Cardiac muscle cell (in vitro differentiated cells and primary cell): ENCODE data around the gene EVX2. TPM values are rescaled to one million over a fixed set of nuclear protein-coding genes. Genes with fewer than 3 reads are reported as not detected.

Experiments used
- DNase-seq, 2 donors: peaks; one replicate each; pipeline versions ENCODE4 v3.0.0 to v3.0.0-alpha.2; 2010 to 2017; ENCODE audit warnings: low read depth in 1 of 2, low spot score in 1 of 2
- H3K27ac ChIP-seq: fragments of 200-600 bp; sonication (generic); 2 replicates; pipeline ENCODE4 v1.5.1; 2016
- H3K27me3 ChIP-seq: fragments of 200-600 bp; sonication (generic); 2 replicates; pipeline ENCODE4 v1.6.0; 2016; ENCODE audit warnings: control low read depth
- H3K36me3 ChIP-seq: fragments of 200-600 bp; sonication (generic); 2 replicates; pipeline ENCODE4 v1.5.1; 2016; ENCODE audit warnings: control low read depth
- H3K4me1 ChIP-seq: fragments of 200-600 bp; sonication (generic); 2 replicates; pipeline ENCODE4 v1.8.1; 2017; ENCODE audit warnings: low read depth, mild to moderate bottlenecking, mixed run types
- H3K4me3 ChIP-seq: fragments of 200-600 bp; sonication (generic); 2 replicates; pipeline ENCODE4 v1.5.1; 2016; ENCODE audit warnings: mild to moderate bottlenecking
- H3K9me3 ChIP-seq: fragments of 200-600 bp; sonication (generic); 2 replicates; pipeline ENCODE4 v1.5.1; 2017; ENCODE audit warnings: low read depth, mild to moderate bottlenecking, control low read depth
- CTCF ChIP-seq: IDR thresholded peaks from 2 replicates; pipeline ENCODE4 v1.5.1; 2012; ENCODE audit warnings: low read depth, mild to moderate bottlenecking, low read length
- polyA plus RNA-seq: library from polyadenylated mRNA; unstranded; fragments of >200 nt; fragmentation: Nextera tagmentation; extraction: Ambion mirVana; gene quantifications from 2 replicates; pipeline ENCODE4 v1.2.1, GENCODE V29; 2016
- total RNA-seq: library from RNA; depleted of rRNA; stranded (reverse); fragments of >200 nt; gene quantifications from 2 replicates; pipeline ENCODE4 v1.2.3, GENCODE V29; 2016

EVX2 gene
- total and polyA plus RNA-seq, 2 experiments from 2014 or later, result 0.06 to 0.28 TPM

- Histone ChIP-seq H3K4me3 (peak overlapping the region; percentile 32), H3K27ac (no peak overlapping the region), H3K4me1 (peaks cover 8% of the 10 kb centered on the region), H3K27me3 (peaks cover 100% of the 10 kb centered on the region), H3K9me3 (no peaks in the 10 kb centered on the region), H3K36me3 (no peaks in the 10 kb centered on the region)
- no peak for DNase-seq
- TF ChIP-seq CTCF, result no peak
Measured at GRCh38 chr2:176087330-176088047, 3.7 kb upstream of the EVX2 start.

GRCh38 chr2:176085861-176086771 is 2.4 kb upstream of the EVX2 start:
- peaks cover 8% of the 10 kb centered on the region for H3K4me1 ChIP-seq
- DNase-seq, result peak; percentile 34 to 78
- H3K27me3 ChIP-seq, result peaks cover 100% of the 10 kb centered on the region
- H3K4me3 ChIP-seq, result peak overlapping the region; percentile 25
- H3K27ac ChIP-seq, result no peak overlapping the region
- no peaks in the 10 kb centered on the region for H3K9me3 ChIP-seq
- peak; percentile 47 for TF ChIP-seq CTCF
- no peaks in the 10 kb centered on the region for H3K36me3 ChIP-seq

- Histone ChIP-seq H3K36me3 (no peaks in the 10 kb centered on the region), H3K27ac (no peak overlapping the region), H3K9me3 (no peaks in the 10 kb centered on the region), H3K27me3 (peaks cover 100% of the 10 kb centered on the region), H3K4me3 (peak overlapping the region; percentile 25), H3K4me1 (peaks cover 8% of the 10 kb centered on the region)
- no peak for TF ChIP-seq CTCF
- DNase-seq, result no peak
Measured at GRCh38 chr2:176085120-176085788, 1.5 kb upstream of the EVX2 start.

GRCh38 chr2:176084611-176085119 is 903 bp upstream of the EVX2 start:
- TF ChIP-seq CTCF, result no peak
- Histone ChIP-seq H3K27ac (no peak overlapping the region), H3K27me3 (peaks cover 100% of the 10 kb centered on the region), H3K9me3 (no peaks in the 10 kb centered on the region), H3K4me3 (no peak overlapping the region), H3K36me3 (no peaks in the 10 kb centered on the region), H3K4me1 (peaks cover 8% of the 10 kb centered on the region)
- no peak for DNase-seq
